HepG2 (cell line): ENCODE measurements around the gene BSN. TPM values are rescaled to one million over a fixed set of nuclear protein-coding genes. Genes with fewer than 3 reads are reported as not detected.

Experiments
- BRCA1 ChIP-seq: sonication (generic); formaldehyde crosslinking; IDR thresholded peaks from 2 replicates; pipeline ENCODE4 v1.4.0; 2020; ENCODE audit warnings: missing genetic modification reagents
- KIAA2018 ChIP-seq: sonication (generic); formaldehyde crosslinking; IDR thresholded peaks from 2 replicates; pipeline ENCODE4 v1.5.0; 2020; ENCODE audit warnings: mild to moderate bottlenecking, missing genetic modification reagents, borderline replicate concordance
- SPEN ChIP-seq: sonication (generic); formaldehyde crosslinking; IDR thresholded peaks from 2 replicates; pipeline ENCODE4 v1.5.1; 2020; ENCODE audit warnings: low read depth, mild to moderate bottlenecking, missing genetic modification reagents
- ZBTB8A ChIP-seq: sonication (generic); formaldehyde crosslinking; IDR thresholded peaks from 2 replicates; pipeline ENCODE4 v1.4.0; 2020; ENCODE audit warnings: mild to moderate bottlenecking, low read depth, missing genetic modification reagents, borderline replicate concordance
- ZNF441 ChIP-seq: sonication (generic); formaldehyde crosslinking; IDR thresholded peaks from 2 replicates; pipeline ENCODE4 v1.7.0; 2021; ENCODE audit warnings: missing genetic modification reagents, borderline replicate concordance
- ZNF484 ChIP-seq: sonication (generic); formaldehyde crosslinking; IDR thresholded peaks from 2 replicates; pipeline ENCODE4 v1.5.1; 2020; ENCODE audit warnings: mild to moderate bottlenecking, low read depth, missing genetic modification reagents, borderline replicate concordance
- polyA plus RNA-seq, 8 experiments: library from polyadenylated mRNA; depleted of rRNA in 3 of 8; stranded (reverse) in 7 of 8; unstranded in 1 of 8; fragments of >200 nt; fragmentation: Illumina TruSeq in 4 of 8; extraction: Trizol in 4 of 8; gene quantifications; 2 replicates each; pipeline versions ENCODE4 v1.2.1 to v1.2.3, GENCODE V29; 2011 to 2016; ENCODE audit warnings: low read depth in 4 of 8, missing spikeins in 1 of 8, mixed read lengths in 1 of 8; ENCODE audit not compliant: insufficient read depth in 1 of 8
- total RNA-seq, 5 experiments: library from RNA; depleted of rRNA; stranded (reverse); fragments of >200 nt; fragmentation: Illumina TruSeq; extraction: Trizol; gene quantifications; 2 replicates each; pipeline ENCODE4 v1.2.3, GENCODE V29; 2016; ENCODE audit warnings: low read depth in 1 of 5
- TF ChIP-seq, protein P1 (sequence below): sonication (generic); formaldehyde crosslinking; IDR thresholded peaks from 2 replicates; pipeline ENCODE4 v1.8.0; 2022; ENCODE audit warnings: missing genetic modification reagents, mild to moderate bottlenecking, borderline replicate concordance
- TF ChIP-seq, protein P2 (sequence below): sonication (generic); formaldehyde crosslinking; conservative IDR thresholded peaks from 2 replicates; pipeline ENCODE4 v1.8.0; 2022; ENCODE audit warnings: missing genetic modification reagents

Gene BSN
- total and polyA plus RNA-seq, 2 of the 13 experiments (the other 11 are each of a cell fraction or from before 2014, with no cell fraction given) = 0.42 to 0.86 TPM

- TF ChIP-seq ZBTB8A = no peak
- TF ChIP-seq ZNF484 (CRISPR knock-in tag) = no peak
- no peak for TF ChIP-seq KIAA2018 (CRISPR knock-in tag)
- TF ChIP-seq, protein P1, sequence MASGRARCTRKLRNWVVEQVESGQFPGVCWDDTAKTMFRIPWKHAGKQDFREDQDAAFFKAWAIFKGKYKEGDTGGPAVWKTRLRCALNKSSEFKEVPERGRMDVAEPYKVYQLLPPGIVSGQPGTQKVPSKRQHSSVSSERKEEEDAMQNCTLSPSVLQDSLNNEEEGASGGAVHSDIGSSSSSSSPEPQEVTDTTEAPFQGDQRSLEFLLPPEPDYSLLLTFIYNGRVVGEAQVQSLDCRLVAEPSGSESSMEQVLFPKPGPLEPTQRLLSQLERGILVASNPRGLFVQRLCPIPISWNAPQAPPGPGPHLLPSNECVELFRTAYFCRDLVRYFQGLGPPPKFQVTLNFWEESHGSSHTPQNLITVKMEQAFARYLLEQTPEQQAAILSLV (CRISPR knock-in tag) = no peak
- TF ChIP-seq ZNF441 (CRISPR knock-in tag) = peak; percentile 57; the same call in 1 of the 2 replicates
- TF ChIP-seq SPEN = peak; percentile 70; the same call in 1 of the 2 replicates
- TF ChIP-seq, protein P2, sequence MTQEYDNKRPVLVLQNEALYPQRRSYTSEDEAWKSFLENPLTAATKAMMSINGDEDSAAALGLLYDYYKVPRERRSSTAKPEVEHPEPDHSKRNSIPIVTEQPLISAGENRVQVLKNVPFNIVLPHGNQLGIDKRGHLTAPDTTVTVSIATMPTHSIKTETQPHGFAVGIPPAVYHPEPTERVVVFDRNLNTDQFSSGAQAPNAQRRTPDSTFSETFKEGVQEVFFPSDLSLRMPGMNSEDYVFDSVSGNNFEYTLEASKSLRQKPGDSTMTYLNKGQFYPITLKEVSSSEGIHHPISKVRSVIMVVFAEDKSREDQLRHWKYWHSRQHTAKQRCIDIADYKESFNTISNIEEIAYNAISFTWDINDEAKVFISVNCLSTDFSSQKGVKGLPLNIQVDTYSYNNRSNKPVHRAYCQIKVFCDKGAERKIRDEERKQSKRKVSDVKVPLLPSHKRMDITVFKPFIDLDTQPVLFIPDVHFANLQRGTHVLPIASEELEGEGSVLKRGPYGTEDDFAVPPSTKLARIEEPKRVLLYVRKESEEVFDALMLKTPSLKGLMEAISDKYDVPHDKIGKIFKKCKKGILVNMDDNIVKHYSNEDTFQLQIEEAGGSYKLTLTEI (CRISPR knock-in tag) = no peak
- TF ChIP-seq BRCA1 (CRISPR knock-in tag) = no peak
Observed at GRCh38 chr3:49665822-49666519, 111.7 kb downstream of the BSN start (continued).
